ENCODE data around the gene P3R3URF. TPM values are rescaled to one million over a fixed set of nuclear protein-coding genes. Genes with fewer than 3 reads are reported as not detected.

P3R3URF gene
- total RNA-seq, 1 donor from 2014 or later = not detected

GRCh38 chr1:46180082-46180616 is 3.9 kb upstream of the P3R3URF start:
- H3K4me3 Mint-ChIP-seq (ENCODE audit: unreplicated experiment) = no peak overlapping the region
- no peak overlapping the region for H3K27ac Mint-ChIP-seq (ENCODE audit: unreplicated experiment)
- no peaks in the 10 kb centered on the region for H3K9me3 Mint-ChIP-seq (ENCODE audit: unreplicated experiment)
- H3K27me3 Mint-ChIP-seq (ENCODE audit: unreplicated experiment) = no peaks in the 10 kb centered on the region
- DNase-seq (ENCODE audit: extremely low spot score, unreplicated experiment) = no peak
- H3K4me1 Mint-ChIP-seq (ENCODE audit: unreplicated experiment) = peaks cover 34% of the 10 kb centered on the region
- no peaks in the 10 kb centered on the region for H3K36me3 Mint-ChIP-seq (ENCODE audit: unreplicated experiment)
- TF ChIP-seq CTCF (IDR thresholded peaks at IDR 0.05) = no peak

GRCh38 chr1:46179138-46180081 is 3.1 kb upstream of the P3R3URF start:
- Mint-ChIP-seq H3K36me3 (ENCODE audit: unreplicated experiment) (no peaks in the 10 kb centered on the region), H3K9me3 (ENCODE audit: unreplicated experiment) (no peaks in the 10 kb centered on the region), H3K4me3 (ENCODE audit: unreplicated experiment) (no peak overlapping the region), H3K4me1 (ENCODE audit: unreplicated experiment) (peaks cover 33% of the 10 kb centered on the region), H3K27me3 (ENCODE audit: unreplicated experiment) (no peaks in the 10 kb centered on the region), H3K27ac (ENCODE audit: unreplicated experiment) (no peak overlapping the region)
- peak; percentile 93 for TF ChIP-seq CTCF (IDR thresholded peaks at IDR 0.05)
- peak; percentile 89 for DNase-seq (ENCODE audit: extremely low spot score, unreplicated experiment)

GRCh38 chr1:46175243-46175642 is 1.0 kb downstream of the P3R3URF start:
- Mint-ChIP-seq H3K27me3 (ENCODE audit: unreplicated experiment) (no peaks in the 10 kb centered on the region), H3K36me3 (ENCODE audit: unreplicated experiment) (no peaks in the 10 kb centered on the region), H3K27ac (ENCODE audit: unreplicated experiment) (no peak overlapping the region), H3K4me3 (ENCODE audit: unreplicated experiment) (no peak overlapping the region), H3K9me3 (ENCODE audit: unreplicated experiment) (no peaks in the 10 kb centered on the region), H3K4me1 (ENCODE audit: unreplicated experiment) (peaks cover 14% of the 10 kb centered on the region)
- no peak for DNase-seq (ENCODE audit: extremely low spot score, unreplicated experiment)
- TF ChIP-seq CTCF (IDR thresholded peaks at IDR 0.05) = no peak

GRCh38 chr1:46174448-46175231 is 1.6 kb downstream of the P3R3URF start, which contains the start of gene TSPAN1:
Gene TSPAN1 (plus strand): TSS chr1:46175087. CDS start chr1:46181108, 6,021 bp downstream.
- Mint-ChIP-seq H3K4me3 (ENCODE audit: unreplicated experiment) (no peak within 1 kb of the TSS), H3K9me3 (ENCODE audit: unreplicated experiment) (no peaks in the 10 kb centered on the region), H3K36me3 (ENCODE audit: unreplicated experiment) (no peaks in the 10 kb centered on the region), H3K4me1 (ENCODE audit: unreplicated experiment) (peaks cover 14% of the 10 kb centered on the region), H3K27ac (ENCODE audit: unreplicated experiment) (no peak within 1 kb of the TSS), H3K27me3 (ENCODE audit: unreplicated experiment) (no peaks in the 10 kb centered on the region)
- no peak for TF ChIP-seq CTCF (IDR thresholded peaks at IDR 0.05)
- DNase-seq (ENCODE audit: extremely low spot score, unreplicated experiment) = no peak
